Measurements from ENCODE around the gene CANT1.

Gene CANT1

DNA sequence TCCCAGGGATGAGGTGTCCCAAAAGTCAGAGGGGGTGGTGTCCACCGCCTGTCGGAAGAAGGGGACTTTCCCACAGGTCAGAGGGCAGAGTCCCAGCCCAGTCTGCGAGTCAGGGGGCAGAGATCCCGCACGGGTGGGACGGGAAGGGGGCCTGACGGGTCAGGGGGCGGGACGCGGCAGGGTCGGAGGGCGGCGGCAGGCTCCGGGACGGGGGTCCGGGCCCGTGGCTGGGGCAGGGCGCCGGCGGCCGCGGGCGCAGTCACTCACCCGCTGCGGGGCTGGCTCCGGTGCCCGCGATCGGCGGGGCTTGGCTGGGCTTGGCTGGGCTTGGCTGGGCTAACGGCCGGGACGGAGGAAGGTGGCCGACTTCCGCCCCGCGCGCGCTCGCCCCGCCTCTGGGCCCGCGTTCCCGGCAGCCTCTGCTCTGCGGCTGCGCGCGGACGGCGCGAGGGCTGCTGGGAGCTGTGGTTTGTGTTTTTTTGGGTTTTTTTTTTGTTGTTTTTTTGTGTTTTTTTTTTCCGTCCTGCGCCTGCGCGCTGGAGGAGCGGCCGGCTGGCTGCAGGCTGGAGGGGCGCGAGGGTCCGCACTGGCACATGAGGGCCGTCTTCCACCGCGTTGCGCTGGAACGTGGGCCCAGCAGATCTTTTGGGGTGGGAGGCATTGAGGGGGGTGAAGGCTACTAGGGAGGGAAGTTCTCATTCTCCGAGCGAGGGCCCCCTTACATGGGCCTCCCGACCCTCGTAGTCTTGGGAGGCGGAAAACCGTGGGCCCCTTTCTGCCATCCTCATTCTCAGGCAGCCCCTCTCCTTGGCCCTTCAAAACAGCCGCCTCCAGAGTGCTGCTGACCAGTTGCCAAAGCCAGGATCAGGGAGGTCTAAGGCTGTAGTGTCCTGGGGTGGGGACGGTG, at the start of gene CANT1:
CANT1 (minus strand) TSS at position 368 of the 907 bp plus-strand sequence. CDS start 12,142 bp downstream, outside the sequence.
- peak; percentile 65 for DNase-seq

GRCh38 chr17:79057737-79058385, 48.3 kb upstream of the CANT1 start:
- DNase-seq = no peak

GRCh38 chr17:79055197-79055596, 45.6 kb upstream of the CANT1 start:
- no peak for DNase-seq

DNA sequence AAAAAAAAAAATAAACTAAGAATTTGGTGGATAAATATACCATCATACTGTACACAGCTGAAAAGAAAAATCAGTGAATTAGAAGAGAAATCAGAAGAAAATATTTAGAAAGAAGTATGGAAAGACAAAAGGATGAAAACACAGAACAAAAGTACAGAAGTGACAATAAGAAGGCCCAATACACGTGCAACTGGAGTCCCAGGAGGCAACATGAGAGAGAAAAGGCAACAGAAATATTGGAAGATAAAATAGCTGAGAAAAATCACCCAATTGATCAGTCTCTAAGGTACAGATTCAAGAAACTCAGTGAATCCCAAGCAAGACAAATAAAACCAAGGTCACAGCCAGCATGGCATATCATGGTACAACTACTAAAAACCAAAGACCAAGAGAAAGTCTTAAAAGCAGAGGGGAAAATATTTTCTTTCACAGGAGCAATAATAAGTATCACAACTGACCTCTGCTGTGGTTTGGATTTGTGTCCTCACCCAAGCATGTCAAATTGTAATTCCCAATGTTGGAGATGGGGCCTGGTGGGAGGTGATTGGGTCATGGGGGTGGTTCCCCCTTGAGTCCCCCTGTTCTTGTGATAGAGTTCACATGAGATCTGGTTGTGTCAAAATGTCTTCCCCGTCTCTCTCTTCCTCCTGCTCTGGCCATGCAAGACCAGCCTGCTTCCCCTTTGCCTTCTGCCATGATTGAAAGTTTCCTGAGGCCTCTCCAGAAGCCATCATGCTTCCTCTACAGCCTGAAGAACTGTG, 44.8 kb upstream of the CANT1 start:
- DNase-seq = no peak

GRCh38 chr17:79053251-79053925, 43.8 kb upstream of the CANT1 start:
- DNase-seq = no peak

DNA sequence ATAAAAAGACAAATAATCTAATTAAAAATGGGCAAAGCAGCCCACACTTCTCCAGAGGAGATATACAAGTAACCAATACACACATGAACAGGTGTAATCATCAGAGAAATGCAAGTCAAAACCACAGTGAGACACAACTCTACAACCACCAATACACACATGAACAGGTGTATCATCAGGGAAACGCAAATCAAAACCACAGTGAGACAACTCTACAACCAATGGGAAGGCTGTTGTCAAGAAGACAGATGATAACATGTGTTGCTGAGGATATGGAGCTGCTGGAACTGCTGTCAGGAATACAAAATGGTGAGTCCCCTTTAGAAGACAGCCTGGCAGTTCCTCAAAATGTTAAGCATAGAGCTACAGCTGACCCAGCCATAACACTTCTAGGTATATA, 42.6 kb upstream of the CANT1 start:
- no peak for DNase-seq

DNA sequence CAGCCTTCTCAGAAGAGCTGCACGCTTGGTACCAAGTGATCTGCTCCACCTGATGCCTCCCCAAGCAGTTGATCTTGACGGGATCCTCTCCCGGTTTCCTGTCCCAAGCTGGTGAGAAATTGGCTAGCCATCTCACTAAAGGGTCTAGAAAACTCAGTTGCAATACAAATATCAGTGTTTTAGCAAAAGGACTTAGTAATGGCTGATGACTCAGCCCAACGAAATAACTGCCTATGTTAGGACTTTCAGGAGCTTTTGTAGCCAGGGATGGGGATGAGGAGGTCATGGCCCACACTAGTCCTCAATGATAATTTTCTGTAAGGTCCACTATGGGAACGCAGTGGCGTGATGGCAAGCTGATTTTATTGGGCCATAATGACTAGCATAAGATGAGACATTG, 41.7 kb upstream of the CANT1 start:
- DNase-seq = no peak

DNA sequence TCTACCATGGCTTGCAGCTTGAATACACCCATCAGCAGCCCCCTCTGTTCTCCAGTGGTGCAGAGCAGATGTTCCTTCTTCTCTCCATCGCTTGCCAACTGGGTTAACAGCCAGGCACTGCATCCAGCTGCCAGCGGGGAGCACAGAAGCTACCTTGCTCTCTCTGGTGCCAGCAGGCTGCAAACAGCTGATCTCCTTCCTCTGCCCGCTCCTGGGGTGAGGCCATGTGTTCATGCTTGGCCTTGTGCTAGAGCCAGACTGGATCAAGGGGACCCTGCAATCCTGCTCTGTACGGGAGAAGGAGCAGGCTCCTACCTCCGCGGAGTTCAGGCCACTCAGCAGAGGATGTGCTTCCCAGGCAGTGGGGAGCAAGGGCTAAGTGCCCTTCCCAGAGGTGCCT, 41.0 kb upstream of the CANT1 start:
- DNase-seq = no peak

GRCh38 chr17:79049821-79050220, 40.3 kb upstream of the CANT1 start:
- no peak for DNase-seq

- no peak for DNase-seq
Observed at GRCh38 chr17:79048826-79049755, 39.5 kb upstream of the CANT1 start.

- DNase-seq = no peak
Observed at GRCh38 chr17:79047923-79048825, 38.6 kb upstream of the CANT1 start.

DNA sequence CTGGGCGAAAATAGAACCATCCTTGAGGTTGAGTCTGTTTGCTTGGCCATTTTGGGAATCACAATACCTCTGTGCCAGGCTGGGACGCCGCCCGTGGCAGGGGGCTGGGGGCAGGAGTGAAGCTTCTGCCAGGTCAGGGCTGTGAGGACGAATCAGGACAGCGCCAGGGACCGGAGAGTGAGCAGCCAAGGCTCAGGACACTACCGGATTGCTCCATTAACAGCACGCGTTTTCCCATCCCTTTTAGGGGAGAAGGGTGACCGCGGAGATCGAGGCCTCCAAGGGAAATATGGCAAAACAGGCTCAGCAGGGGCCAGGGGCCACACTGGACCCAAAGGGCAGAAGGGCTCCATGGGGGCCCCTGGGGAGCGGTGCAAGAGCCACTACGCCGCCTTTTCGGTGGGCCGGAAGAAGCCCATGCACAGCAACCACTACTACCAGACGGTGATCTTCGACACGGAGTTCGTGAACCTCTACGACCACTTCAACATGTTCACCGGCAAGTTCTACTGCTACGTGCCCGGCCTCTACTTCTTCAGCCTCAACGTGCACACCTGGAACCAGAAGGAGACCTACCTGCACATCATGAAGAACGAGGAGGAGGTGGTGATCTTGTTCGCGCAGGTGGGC, 37.8 kb upstream of the CANT1 start:
- DNase-seq = no peak

DNA sequence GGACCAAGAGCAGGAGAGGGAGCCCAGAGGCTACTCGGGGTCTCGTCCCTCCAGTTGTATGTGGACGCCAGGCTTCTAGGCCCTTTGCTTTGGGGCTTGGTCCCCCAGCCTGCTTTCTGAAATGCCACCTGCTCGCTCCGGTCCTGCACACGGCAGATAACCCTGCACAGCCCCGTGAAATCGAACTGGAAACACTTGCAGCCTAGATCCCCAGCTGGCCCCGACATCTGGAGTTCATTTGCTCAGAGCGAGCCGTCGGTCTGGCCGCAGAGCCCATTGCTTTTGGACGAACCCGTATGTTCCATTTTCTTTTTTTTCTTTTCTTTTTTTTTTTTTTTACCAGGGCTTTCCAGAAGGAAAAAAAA, 37.3 kb upstream of the CANT1 start:
- DNase-seq = no peak

- DNase-seq = no peak
Observed at GRCh38 chr17:79046197-79046915, 36.8 kb upstream of the CANT1 start.

GRCh38 chr17:79045842-79046196, 36.3 kb upstream of the CANT1 start:
- DNase-seq = peak; percentile 71

GRCh38 chr17:79045001-79045729, 35.6 kb upstream of the CANT1 start:
- DNase-seq = no peak

DNA sequence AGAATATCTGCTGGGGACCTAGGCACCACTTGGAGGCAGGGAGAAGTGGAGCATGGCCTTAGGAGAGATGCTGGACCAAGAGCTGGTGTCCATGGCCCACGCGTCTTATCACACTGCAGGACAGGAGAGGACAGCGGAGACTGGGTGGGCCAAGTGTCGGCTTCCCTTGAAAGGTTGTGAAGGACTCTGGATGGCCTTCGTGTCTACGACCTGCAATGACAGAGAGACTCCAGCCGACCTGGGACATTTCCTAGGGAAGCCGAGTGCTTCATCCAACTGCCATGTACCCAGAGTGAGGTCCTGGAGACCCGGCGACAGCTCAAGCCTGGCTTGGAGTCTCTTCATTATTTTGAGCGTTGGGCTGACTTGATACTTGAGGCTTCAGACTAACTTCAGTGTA, 34.9 kb upstream of the CANT1 start:
- DNase-seq = no peak

- DNase-seq = no peak
Observed at GRCh38 chr17:79043931-79044320, 34.4 kb upstream of the CANT1 start.

Data from NCI-H1436 (cell line).